DOHH2 (cell line): ENCODE data around the gene JDP2.

Experiments
- H3F3A ChIP-seq: fragments of 200-600 bp; sonication (generic), shearing (Covaris generic); 2 replicates; pipeline ENCODE4 v1.6.0; 2016; ENCODE audit warnings: antibody characterized with exemption, mild to moderate bottlenecking; ENCODE audit not compliant: control insufficient read depth, insufficient read depth
- H3K27ac ChIP-seq: fragments of 200-600 bp; sonication (generic); 2 replicates; pipeline ENCODE4 v1.5.1; 2014; ENCODE audit warnings: low read depth, mild to moderate bottlenecking, low read length, moderate library complexity
- H3K27me3 ChIP-seq: fragments of 200-600 bp; sonication (generic); 2 replicates; pipeline ENCODE4 v1.6.1; 2014; ENCODE audit warnings: mild to moderate bottlenecking, low read length, mixed read lengths; ENCODE audit not compliant: control insufficient read depth
- H3K36me3 ChIP-seq: fragments of 200-600 bp; sonication (generic); 2 replicates; pipeline ENCODE4 v1.6.1; 2014; ENCODE audit warnings: mild to moderate bottlenecking, low read length, moderate library complexity, mixed read lengths; ENCODE audit not compliant: control insufficient read depth
- H3K4me1 ChIP-seq: fragments of 200-600 bp; sonication (generic); 2 replicates; pipeline ENCODE4 v1.6.1; 2014; ENCODE audit warnings: mild to moderate bottlenecking, low read length, mixed read lengths; ENCODE audit not compliant: control insufficient read depth
- H3K4me2 ChIP-seq: fragments of 200-600 bp; sonication (generic); 2 replicates; pipeline ENCODE4 v1.6.0; 2014; ENCODE audit warnings: mild to moderate bottlenecking, low read length, moderate library complexity
- H3K4me3 ChIP-seq: fragments of 200-600 bp; sonication (generic); 2 replicates; pipeline ENCODE4 v1.5.1; 2014; ENCODE audit warnings: mild to moderate bottlenecking, low read length, mixed read lengths
- H3K79me2 ChIP-seq: fragments of 200-600 bp; sonication (generic); 2 replicates; pipeline ENCODE4 v1.6.1; 2014; ENCODE audit warnings: mild to moderate bottlenecking, low read length, mixed read lengths; ENCODE audit not compliant: control insufficient read depth
- H3K9me2 ChIP-seq: fragments of 200-600 bp; sonication (generic); replicated peaks from 2 replicates; pipeline ENCODE4 v1.6.1; 2014; ENCODE audit warnings: mild to moderate bottlenecking, low read length, mixed read lengths; ENCODE audit not compliant: control insufficient read depth
- H3K9me3 ChIP-seq: fragments of 200-600 bp; sonication (generic); 2 replicates; pipeline ENCODE4 v1.6.1; 2014; ENCODE audit warnings: antibody characterized with exemption, low read length, mixed read lengths; ENCODE audit not compliant: control insufficient read depth, insufficient read depth
- H4K20me1 ChIP-seq: fragments of 200-600 bp; sonication (generic); 2 replicates; pipeline ENCODE4 v1.6.0; 2014; ENCODE audit warnings: low read depth, mild to moderate bottlenecking, antibody characterized with exemption, low read length, moderate library complexity; ENCODE audit not compliant: control insufficient read depth, insufficient read depth
- EZH2phosphoT487 ChIP-seq: fragments of 200-600 bp; sonication (generic); IDR thresholded peaks from 2 replicates; pipeline ENCODE4 v1.6.1; 2017; ENCODE audit warnings: borderline replicate concordance, mild to moderate bottlenecking, antibody characterized with exemption, low read length, moderate library complexity, mixed read lengths
- TF ChIP-seq, protein P1 (sequence below): fragments of 200-600 bp; sonication (generic); IDR thresholded peaks from one replicate; pipeline ENCODE4 v1.5.1; 2014; ENCODE audit warnings: antibody characterized with exemption, mild to moderate bottlenecking, low read depth, low read length; ENCODE audit not compliant: poor library complexity, severe bottlenecking

Gene JDP2

DNA sequence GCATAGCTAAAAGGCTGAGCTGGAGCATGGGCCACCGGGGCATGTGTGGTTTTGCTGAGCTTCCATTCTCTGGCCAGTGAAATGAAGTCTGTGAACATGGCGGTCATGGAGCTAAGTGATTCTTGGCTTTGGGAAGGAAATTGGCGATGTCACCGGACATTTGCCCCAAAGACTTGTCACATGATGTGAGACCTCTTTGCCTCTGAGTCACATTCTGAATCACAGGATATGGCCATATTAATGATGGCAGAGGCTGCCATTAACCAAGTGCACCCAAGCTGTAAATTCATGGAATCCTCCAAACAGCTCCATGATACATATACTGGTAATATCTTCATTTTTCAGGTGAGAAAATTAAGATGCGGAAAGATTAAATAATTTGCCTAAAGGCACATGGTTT is 67.1 kb downstream of the JDP2 start:
- peaks cover 5% of the 10 kb centered on the region for H3K4me1 ChIP-seq
- no peaks in the 10 kb centered on the region for H3K9me3 ChIP-seq
- TF ChIP-seq EZH2phosphoT487: no peak
- TF ChIP-seq, protein P1, sequence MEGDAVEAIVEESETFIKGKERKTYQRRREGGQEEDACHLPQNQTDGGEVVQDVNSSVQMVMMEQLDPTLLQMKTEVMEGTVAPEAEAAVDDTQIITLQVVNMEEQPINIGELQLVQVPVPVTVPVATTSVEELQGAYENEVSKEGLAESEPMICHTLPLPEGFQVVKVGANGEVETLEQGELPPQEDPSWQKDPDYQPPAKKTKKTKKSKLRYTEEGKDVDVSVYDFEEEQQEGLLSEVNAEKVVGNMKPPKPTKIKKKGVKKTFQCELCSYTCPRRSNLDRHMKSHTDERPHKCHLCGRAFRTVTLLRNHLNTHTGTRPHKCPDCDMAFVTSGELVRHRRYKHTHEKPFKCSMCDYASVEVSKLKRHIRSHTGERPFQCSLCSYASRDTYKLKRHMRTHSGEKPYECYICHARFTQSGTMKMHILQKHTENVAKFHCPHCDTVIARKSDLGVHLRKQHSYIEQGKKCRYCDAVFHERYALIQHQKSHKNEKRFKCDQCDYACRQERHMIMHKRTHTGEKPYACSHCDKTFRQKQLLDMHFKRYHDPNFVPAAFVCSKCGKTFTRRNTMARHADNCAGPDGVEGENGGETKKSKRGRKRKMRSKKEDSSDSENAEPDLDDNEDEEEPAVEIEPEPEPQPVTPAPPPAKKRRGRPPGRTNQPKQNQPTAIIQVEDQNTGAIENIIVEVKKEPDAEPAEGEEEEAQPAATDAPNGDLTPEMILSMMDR: no peak
- H3K4me2 ChIP-seq: no peak overlapping the region
- H4K20me1 ChIP-seq: no peaks in the 10 kb centered on the region
- H3K4me3 ChIP-seq: no peak overlapping the region
- H3F3A ChIP-seq: no peaks in the 10 kb centered on the region
- H3K9me2 ChIP-seq: no peaks in the 10 kb centered on the region
- H3K36me3 ChIP-seq: no peaks in the 10 kb centered on the region
- no peak overlapping the region for H3K27ac ChIP-seq
- H3K79me2 ChIP-seq: no peaks in the 10 kb centered on the region
- peaks cover 33% of the 10 kb centered on the region for H3K27me3 ChIP-seq

- Histone ChIP-seq H4K20me1 (no peaks in the 10 kb centered on the region), H3K27ac (no peak overlapping the region), H3K9me2 (no peaks in the 10 kb centered on the region), H3K36me3 (no peaks in the 10 kb centered on the region), H3K4me3 (no peak overlapping the region), H3K9me3 (no peaks in the 10 kb centered on the region), H3K79me2 (no peaks in the 10 kb centered on the region), H3K4me1 (peaks cover 5% of the 10 kb centered on the region), H3F3A (no peaks in the 10 kb centered on the region), H3K27me3 (peaks cover 31% of the 10 kb centered on the region), H3K4me2 (no peak overlapping the region)
- no peak for TF ChIP-seq EZH2phosphoT487
- TF ChIP-seq, protein P1: no peak
These were observed 67.6 kb downstream of the JDP2 start for GRCh38 chr14:75495399-75495798.

DNA sequence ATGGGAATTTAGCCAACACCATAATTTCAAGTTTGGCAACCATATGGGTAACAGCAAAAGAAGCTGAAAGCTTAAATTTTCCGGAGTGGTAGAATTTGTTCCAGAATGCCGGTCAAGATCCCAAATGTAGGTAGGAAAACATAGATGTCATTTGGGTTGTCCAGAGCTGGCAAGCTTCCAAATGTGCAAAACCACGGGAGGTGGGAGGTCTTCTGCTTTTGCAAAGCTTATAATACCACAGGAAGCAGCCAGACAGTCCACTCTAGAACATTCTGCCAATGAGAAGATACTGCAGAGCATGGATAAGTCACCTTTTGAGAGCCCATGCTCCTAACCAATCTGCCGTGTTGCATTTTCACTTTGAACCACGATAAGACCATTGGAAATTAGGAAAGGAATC is 68.1 kb downstream of the JDP2 start:
- Histone ChIP-seq H3K9me2 (no peaks in the 10 kb centered on the region), H3F3A (no peaks in the 10 kb centered on the region), H3K4me2 (no peak overlapping the region), H3K4me3 (no peak overlapping the region), H3K27ac (no peak overlapping the region), H3K4me1 (peaks cover 5% of the 10 kb centered on the region), H4K20me1 (no peaks in the 10 kb centered on the region), H3K27me3 (peaks cover 28% of the 10 kb centered on the region), H3K9me3 (no peaks in the 10 kb centered on the region), H3K36me3 (no peaks in the 10 kb centered on the region), H3K79me2 (no peaks in the 10 kb centered on the region)
- TF ChIP-seq, protein P1: no peak
- no peak for TF ChIP-seq EZH2phosphoT487

DNA sequence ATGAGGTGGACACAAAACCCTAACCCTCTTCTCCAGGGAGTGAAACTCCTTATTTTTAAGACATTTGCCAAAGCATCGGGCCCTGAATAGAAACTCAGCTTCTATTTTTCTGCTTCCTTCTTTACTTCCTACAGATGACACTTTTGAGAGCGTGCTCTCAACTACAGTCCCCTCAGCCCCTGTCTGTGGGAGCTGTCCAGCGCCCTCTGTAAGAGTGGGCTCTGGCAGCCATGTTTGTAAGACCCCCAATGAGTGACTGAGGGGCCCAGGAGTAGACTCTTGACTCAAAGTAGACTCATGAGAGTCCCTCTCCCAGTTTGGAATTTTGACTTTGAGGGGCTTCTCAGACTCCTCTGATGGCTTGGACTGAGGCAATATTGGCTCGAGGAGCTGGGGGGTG is 68.9 kb downstream of the JDP2 start:
- H3K4me1 ChIP-seq: peaks cover 5% of the 10 kb centered on the region
- H3K36me3 ChIP-seq: no peaks in the 10 kb centered on the region
- no peak overlapping the region for H3K4me3 ChIP-seq
- H3K9me2 ChIP-seq: no peaks in the 10 kb centered on the region
- no peaks in the 10 kb centered on the region for H3F3A ChIP-seq
- no peaks in the 10 kb centered on the region for H4K20me1 ChIP-seq
- peaks cover 28% of the 10 kb centered on the region for H3K27me3 ChIP-seq
- H3K4me2 ChIP-seq: no peak overlapping the region
- no peaks in the 10 kb centered on the region for H3K9me3 ChIP-seq
- H3K79me2 ChIP-seq: no peaks in the 10 kb centered on the region
- no peak overlapping the region for H3K27ac ChIP-seq
- TF ChIP-seq, protein P1: no peak
- no peak for TF ChIP-seq EZH2phosphoT487
